HG03469 (cell line): Measurements from ENCODE around the gene IRF2.

Experiments
- ATAC-seq: cut with Tn5 transposase; IDR thresholded peaks from one replicate; pipeline ENCODE4 v1.9.1; 2021; ENCODE audit warnings: mild to moderate bottlenecking, moderate library complexity, moderate number of reproducible peaks; ENCODE audit not compliant: unreplicated experiment

IRF2 gene

DNA sequence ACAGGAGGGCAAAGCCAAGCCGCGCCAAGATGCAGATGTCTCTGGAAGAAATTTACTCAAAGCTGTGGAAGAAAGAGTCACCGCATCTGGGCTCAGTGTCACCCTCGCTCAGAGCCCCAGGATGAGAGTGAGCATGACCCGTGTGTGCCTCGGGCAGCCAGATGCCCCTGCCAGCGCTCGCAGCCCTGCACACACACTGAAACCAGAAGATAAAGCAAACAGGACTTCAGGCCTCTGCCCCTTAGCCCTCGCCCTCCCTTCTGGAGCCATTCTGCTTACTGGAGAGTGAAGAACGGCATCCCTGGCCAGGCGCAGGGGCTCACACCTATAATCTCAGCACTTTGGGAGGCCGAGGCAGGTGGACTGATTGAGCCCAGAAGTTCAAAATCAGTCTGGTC, 103.0 kb downstream of the IRF2 start:
- ATAC-seq, result no peak

DNA sequence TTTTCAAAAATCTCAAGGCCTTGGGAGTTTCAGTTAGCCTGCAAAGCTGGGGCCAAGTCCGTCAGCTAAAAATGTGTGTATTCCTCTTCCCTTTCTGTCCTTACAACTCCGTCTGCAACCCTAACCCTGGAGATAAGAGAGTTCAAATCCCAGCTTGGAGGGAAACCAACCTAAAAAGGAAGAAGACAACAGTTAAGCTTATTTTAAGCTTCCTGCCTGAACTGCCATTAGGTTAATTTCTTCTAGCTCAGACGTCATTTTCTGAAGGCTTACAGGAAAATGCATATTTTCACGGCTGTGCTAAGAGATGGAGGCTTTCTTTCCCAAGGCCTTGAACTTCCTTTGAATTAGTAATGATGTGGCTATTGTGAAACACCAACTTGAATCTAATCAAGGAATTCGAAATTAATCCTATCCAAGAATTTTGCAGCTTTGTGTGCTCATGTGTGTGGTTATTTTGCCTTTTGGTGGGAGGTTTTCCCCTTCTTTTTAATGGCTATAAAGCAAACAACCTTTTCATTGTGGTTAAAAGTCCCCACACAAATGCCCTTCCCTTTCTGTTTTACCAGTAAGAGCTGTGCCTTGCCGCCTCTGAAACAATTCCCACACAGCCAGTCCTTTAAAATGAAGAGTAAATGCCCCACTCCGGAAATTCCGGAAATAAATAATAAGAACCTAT, 103.5 kb downstream of the IRF2 start:
- ATAC-seq, result no peak

DNA sequence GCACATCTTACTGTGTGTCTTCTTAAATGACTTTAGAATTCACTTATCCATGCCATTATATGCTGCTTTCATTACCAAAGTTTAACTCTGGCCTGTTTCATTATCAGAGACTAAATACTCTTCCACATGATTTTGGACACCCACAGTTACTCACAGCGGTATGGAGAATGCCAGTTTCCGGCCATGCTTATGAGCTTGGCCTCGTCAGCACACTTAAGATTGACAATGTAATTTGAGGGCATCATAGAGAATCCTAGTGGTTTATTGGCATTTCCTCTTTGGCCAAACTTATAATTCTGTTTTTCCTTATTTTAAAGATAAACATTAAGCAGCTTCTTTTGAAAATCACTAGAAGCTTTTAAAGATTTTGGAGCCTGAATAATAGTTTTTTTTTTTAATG, 104.5 kb downstream of the IRF2 start:
- ATAC-seq, result no peak

DNA sequence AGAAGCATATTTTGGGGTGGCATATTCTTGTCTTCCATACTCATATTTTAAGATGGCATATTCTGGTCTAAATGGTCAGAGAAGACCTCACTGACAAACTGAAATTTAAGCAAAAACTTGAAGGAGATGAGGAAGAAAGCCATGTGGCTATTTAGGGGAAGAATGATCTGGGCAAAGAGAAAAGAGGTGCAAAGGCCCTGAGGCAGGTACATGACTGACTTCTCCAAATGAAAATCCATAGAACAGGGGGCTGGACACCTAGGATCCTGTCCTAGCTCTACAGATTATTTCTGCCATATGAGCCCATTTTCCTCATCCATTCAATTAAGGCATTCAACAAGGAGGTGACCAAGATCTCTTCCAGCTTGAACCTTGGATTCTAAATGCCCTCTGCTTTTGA, 105.6 kb downstream of the IRF2 start:
- no peak for ATAC-seq

DNA sequence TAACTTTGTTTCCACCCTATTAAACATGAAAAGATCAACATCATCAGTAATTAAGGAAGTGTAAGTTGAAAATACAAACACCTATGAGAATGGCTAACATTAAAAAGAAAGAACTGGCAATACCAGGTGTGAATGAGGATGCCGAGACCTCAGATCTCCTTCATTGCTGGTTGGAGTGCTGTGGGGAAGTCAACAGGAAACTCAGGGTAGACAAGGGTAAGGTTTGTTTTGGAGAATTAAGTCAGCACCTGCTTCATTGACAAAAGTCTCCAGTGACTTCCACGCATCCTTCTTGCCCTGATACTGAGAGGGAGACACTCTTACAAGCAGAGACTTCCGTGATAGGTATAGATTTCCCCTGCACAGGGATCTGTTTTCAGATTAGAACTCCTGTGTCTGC, 106.1 kb downstream of the IRF2 start:
- ATAC-seq, result no peak

DNA sequence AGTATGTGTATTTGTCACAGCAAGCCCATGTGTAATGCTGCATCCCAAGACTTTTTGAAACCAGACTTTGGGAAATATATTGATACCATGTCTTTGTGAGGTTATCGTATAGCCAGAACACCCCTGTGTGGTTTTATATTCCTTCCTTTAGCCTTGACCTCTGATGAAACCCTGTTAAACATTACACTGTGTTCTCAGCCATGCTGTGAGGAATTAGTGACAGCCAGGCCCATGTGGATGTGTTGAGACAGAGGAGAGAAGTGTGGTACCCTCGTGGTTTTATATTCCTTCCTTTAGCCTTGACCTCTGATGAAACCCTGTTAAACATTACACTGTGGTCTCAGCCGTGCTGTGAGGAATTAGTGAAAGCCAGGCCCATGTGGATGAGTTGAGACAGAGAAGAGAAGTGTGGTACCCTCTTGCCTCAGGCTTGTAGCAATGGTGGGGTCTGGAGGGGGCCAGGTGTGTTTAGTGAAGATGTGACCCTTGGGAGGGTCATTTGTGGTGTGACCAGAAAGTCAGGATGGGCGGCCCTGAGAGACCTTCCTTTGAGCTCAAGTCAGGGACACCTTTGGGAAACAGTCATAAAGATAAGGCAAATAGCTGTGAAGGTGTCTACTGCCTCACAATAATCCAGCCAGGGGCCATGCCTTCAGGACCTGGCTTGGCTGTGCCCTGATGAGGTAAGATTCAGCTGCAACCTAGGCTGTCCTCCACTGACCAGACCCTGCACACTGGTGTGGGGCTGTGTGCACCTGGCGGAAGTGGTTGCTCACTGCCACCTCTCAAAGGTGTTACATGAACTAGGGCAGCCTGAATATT, 110.0 kb downstream of the IRF2 start:
- ATAC-seq, result peak; percentile 64

DNA sequence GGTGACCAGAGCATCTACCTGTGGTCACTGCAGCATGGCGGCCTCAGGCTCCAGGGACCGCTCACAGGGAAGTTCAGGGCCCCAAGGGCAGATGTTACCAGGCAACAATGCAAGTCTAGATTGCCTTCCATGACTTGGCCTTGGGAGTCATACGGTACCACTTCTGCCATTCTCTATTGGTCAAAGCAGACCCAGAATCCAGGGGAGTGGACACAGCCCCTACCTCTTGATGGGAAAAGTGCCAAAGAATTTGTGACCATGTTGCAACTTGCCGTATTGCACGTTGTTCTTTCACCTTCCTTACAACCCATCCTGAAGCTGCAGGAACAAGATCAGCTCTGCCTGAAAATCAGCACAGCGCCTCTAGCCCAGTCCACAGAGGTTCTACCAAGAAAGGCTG, 111.1 kb downstream of the IRF2 start:
- ATAC-seq, result no peak

DNA sequence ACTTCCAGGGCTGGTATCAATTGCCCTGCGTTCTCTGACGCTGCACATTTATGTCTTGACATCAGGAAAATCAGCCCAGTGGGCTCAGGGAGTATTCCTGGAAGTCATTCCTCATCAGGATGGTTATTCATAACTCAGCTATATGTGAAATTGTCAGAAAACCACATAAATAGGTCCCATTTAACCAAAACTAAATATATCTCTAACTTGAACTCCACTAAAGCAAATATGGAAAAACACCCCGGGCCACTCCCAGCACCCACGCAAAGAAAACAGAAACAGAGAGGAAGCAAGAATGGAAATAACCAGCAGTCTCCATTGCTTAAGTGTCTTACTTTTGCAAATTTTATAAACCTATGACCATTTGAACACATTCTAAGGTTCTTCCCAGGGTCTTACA, 112.0 kb downstream of the IRF2 start:
- no peak for ATAC-seq

DNA sequence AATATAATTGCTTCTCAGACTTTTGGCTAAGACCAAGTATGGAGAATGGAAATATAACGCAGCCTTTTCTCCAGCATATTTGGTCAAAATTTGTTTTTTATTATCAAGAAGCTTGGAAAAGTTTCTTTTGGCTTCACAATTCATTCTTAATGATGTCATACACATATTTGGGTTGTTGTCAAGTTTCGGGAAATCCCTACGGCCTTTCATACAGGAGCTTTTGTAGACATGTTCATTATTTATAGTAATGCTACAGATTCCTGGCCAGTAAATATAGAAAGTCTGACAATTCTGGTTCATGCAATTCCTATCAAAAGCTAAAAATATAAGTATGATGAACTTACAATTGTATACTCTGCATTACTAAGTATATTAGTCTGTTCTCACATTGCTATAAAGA, 112.9 kb downstream of the IRF2 start:
- no peak for ATAC-seq

DNA sequence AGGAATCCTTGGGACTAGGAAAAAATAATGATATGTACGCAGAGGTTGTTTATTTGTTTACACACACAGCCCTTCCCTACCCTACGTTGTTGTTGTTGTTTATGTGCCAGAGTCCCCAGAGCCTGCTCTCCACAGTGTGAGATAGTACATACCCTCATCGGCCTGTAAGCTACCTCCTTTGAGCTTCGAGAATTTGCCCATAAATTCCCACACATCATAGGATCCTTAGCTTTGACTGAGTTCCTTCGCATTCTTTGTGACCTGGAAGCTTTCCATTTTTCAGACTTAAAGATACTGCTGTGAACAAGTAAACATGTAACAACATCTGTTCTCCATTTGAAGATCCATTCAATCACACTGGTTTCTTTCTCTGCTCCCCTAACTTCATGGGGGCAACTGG, 114.5 kb downstream of the IRF2 start:
- ATAC-seq, result no peak

DNA sequence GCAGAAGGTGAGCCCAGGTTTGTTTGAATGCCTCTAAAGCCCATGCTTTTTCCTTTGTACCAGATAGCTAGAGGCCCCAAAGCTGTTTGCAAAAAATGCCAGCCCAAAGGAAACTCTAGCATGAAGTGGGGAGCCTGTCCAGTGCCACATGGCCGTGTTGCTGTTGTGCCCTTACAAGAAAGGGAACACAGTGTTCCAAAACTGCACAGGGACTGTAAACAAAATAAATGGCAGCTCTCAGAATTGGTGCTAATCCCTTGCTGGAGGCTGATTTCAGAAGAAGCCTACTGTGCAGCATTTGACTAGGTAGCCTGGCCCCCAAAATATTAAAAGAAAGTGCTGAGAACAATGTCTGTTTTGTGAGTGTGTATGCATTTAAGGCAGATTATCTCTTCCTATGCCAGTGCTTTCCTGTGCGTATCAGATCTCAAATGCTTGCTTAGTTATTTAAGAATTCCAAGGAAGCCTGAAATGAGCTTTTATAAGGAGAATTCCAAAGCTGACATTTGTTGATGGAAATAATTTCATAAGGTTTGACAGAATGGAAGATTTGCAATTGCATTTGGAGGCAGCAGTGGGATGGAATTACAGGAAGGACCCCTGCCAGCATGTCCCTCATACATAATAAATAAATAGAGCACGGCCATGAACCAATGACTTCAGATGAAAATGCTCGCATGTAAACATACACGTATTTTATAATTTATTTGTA, 115.7 kb downstream of the IRF2 start:
- ATAC-seq, result no peak

DNA sequence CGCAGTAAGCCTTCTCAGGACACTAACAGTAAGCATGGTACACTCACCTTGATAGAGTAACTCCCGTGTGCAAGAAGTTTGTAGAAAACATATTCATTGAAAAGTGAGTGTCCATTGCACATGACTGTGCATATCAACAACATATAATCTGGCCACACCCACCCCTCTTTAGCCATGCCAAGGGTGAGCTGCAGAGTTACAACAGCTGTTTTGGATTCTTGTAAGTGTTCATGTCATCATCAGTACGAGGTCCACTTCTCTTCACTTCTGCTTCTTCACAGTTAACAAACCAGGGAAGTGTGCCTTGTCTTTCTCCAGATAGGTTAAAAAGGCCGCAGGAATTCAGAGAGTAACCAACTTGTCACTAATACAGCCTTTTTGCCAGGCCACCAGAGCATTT, 116.6 kb downstream of the IRF2 start:
- no peak for ATAC-seq

DNA sequence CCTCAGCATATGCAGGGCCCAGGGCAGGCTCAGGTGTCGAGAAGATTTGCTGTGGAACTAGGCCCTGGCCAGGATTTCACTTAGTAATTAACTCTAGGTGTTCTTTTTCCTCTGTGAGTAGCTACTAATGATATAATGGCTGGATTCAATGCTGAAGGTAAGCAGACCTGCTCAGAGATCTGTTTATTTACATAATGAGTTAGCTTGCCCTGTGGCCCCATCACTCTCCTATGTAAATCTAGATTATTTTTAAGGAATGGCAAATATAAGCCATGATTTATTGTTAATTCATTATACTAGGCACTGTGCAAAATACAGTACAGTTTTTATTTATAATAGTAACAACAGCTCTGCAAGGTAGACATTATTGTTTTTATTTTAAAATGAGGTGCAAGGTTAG, 117.2 kb downstream of the IRF2 start:
- ATAC-seq, result no peak

DNA sequence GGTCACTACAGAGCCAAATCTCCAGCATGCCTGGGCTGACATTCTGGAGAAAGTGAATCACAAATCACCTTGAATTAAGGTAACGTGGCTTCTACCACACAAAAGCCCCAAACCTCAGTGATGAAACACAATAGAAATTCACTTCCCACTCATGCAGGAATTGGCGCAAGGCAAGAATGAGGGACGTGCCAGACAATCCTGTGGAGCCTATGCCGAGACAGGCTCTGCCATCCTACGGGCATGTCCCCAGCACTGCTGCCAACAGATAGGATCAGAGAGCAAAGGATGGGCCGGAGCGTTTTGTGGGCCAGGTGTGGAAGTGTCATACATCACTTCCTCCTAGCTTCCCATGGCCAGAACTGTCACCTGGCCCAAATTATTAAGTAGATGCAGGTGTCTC, 118.0 kb downstream of the IRF2 start:
- no peak for ATAC-seq

DNA sequence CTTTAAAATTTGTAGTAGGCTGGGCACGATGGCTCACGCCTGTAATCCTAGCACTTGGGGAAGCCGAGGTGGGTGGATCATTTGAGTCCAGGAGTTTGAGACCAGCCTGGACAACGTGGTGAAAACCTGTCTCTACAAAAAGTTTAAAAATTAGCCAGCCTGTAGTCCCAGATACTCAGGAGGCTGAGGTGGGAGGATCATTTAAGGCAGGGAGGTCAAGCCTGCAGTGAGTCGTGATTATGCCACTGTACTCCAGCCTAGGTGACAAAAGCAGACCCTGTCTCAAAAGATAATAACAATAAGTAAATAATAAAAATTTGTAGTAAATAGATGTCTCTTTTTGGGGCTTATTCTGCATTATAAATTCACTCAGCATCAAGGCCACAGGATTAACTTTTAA, 118.5 kb downstream of the IRF2 start:
- no peak for ATAC-seq

DNA sequence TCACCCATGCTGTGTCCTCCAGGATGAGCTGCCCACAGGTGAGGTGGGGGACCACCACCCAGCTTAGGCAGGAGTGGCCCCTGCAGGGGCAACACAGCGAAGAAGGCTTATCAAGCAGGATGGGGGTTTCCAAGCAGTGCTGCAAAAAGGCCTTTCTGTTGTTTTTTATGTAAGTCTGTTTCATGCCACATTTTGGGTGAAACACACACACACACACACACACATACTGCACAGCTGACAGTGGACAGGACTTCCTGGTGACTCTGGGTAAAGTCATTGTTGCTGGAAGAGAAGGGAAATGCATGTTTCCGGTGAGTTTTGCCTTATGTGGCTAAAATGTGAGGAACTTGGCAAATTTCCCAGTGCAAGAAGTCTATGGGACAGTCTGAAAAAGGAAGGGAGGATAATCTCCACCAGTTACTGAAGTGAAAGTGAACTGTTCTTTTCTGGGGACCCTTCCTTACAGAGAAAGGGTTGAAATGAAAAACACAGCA, 119.2 kb downstream of the IRF2 start:
- ATAC-seq, result no peak

DNA sequence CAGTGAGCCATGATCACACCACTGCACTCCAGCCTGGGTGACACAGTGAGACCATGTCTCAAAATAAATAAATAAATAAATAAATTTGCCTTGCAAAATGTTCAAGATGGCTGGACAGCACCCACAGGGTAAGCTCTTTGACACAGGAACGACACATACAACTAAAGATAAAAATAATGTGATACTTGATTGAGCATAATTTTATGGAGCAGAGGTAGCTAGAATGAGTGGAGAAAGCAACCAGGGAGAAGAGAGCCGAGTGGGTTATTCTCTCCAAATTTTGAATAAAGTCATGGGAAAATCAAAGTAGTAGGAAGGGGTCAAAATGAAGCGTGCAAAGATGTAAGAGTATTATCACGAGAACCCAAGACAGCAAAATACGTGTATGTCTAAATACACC, 121.5 kb downstream of the IRF2 start:
- no peak for ATAC-seq

DNA sequence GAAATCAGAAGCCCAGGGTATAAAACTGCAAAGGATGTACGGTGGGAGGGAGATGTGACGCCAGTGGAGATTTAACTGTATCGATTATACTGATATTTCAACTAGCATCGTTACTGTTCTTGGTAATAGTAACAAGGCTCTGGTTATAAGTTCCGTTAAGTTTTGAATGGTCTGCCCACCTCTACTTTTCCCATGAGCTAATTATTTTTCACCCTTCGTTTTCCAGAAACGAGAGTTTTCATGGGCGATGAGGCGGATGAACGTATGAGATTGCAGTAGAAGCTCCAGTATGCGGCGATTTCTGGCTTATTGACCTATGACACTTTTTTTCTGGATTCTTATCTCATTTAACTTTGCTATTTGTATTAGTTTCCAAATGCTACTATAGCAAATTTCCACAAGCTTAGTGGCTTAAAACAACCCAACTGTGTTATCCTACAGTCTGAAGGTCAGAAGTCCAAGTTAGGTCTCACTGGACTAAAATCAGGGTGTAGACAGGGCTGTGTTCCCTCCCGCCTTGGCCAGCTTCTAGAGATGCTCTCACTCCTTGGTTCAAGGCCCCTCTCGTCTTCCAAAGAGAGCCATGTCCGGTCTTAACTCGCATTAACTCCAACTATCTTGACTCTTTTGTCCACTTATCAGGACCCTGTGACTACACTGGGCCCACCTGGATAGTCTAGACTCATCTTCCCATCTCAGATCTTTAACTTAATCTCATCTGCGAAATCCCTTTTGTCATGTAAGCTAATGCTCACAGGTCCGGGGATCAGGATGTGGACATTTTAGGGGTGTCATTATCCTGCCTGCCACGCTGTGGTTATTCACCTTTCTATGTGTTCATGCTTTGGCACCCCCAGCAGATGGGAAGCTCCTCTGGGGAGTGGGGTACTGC, 122.5 kb downstream of the IRF2 start:
- no peak for ATAC-seq

DNA sequence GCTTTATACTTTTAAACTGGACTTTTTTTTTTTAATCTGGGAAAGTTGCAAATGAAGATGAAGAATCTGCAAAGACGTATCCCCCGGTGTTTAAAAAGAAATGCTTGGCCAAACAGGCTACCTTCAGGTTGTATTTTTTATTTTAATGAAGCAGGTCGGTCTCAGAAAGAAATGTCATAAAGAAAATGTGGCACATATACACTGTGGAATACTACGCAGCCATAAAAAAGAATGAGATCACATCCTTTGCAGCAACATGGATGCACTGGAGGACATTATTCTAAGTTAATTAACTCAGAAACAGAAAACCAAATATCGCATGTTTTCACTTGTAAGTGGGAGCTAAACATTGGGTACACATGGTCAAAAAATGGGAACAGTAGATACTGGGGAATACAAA, 123.4 kb downstream of the IRF2 start:
- no peak for ATAC-seq

DNA sequence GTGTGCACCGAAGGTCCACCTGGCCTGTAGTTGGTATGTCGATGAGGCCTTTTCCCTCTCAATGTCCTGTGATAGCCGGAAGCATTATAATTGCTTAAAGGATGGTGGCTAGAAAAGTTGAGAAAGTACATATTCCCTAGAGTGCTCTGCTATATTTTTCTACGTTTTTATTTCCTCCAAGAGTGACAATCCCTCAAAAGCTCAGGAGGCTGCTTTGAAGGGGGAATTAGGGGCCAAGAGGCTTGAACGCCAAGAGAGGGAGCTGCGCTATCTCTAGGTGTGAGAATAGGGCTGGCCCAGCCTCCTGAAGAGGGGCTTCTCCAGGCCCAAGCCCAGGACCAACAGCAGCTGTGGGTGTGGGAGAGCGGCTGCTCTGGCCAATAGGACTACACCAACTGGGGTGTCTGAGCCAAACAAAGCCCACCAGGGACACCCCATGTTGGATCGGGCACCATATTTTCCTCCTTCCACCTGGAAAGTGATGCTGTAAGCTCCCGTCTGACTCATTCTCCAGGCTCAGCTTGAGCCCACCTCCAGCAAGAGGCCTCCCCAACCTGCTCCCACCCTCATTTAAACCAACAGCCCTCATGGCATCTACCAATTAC, 124.0 kb downstream of the IRF2 start:
- no peak for ATAC-seq
